DOHH2 (cell line): Measurements from ENCODE around the gene MARCHF4.

Source experiments
- EZH2phosphoT487 ChIP-seq: fragments of 200-600 bp; sonication (generic); IDR thresholded peaks from 2 replicates; pipeline ENCODE4 v1.6.1; 2017; ENCODE audit warnings: borderline replicate concordance, mild to moderate bottlenecking, antibody characterized with exemption, low read length, moderate library complexity, mixed read lengths
- TF ChIP-seq, protein P1 (sequence below): fragments of 200-600 bp; sonication (generic); IDR thresholded peaks from one replicate; pipeline ENCODE4 v1.5.1; 2014; ENCODE audit warnings: antibody characterized with exemption, mild to moderate bottlenecking, low read depth, low read length; ENCODE audit not compliant: poor library complexity, severe bottlenecking

DNA sequence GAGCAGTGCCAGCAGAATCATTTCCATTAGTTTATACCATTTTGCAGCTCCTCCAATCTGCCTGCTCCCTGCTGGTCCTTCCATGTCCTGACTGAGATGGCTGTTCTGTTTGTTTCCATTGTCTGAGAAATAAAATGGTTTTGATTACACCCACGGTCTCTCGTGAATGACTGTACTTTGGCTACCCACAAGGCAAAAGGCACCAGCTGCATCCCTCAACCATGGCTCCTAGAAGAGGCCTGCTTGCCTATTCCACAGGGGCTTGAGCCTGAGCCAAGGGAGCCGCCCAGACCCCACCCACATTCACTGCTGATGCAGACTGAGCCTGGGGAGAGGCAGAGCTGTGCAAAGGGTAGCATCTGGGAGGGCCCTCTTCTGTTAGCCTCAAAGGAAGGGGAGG is 31.2 kb downstream of the MARCHF4 start:
- TF ChIP-seq, protein P1, sequence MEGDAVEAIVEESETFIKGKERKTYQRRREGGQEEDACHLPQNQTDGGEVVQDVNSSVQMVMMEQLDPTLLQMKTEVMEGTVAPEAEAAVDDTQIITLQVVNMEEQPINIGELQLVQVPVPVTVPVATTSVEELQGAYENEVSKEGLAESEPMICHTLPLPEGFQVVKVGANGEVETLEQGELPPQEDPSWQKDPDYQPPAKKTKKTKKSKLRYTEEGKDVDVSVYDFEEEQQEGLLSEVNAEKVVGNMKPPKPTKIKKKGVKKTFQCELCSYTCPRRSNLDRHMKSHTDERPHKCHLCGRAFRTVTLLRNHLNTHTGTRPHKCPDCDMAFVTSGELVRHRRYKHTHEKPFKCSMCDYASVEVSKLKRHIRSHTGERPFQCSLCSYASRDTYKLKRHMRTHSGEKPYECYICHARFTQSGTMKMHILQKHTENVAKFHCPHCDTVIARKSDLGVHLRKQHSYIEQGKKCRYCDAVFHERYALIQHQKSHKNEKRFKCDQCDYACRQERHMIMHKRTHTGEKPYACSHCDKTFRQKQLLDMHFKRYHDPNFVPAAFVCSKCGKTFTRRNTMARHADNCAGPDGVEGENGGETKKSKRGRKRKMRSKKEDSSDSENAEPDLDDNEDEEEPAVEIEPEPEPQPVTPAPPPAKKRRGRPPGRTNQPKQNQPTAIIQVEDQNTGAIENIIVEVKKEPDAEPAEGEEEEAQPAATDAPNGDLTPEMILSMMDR: no peak
- no peak for TF ChIP-seq EZH2phosphoT487
